D721Med (cell line): ENCODE measurements around the gene BAHCC1.

Experiments
- DNase-seq: peaks from one replicate; pipeline ENCODE4 v3.0.0; 2011; ENCODE audit warnings: low spot score; ENCODE audit not compliant: insufficient read length
- FAIRE-seq: peaks from 2 replicates; lab custom pipeline; 2011; peaks lifted over from hg19 to GRCh38; lab: Jason Lieb, UNC
- TF ChIP-seq, protein P1 (sequence below): IDR thresholded peaks from 2 replicates; pipeline ENCODE4 v1.5.1; 2012; ENCODE audit warnings: mild to moderate bottlenecking, control low read depth; ENCODE audit not compliant: insufficient read depth; ENCODE audit errors: missing control alignments

BAHCC1 gene

DNA sequence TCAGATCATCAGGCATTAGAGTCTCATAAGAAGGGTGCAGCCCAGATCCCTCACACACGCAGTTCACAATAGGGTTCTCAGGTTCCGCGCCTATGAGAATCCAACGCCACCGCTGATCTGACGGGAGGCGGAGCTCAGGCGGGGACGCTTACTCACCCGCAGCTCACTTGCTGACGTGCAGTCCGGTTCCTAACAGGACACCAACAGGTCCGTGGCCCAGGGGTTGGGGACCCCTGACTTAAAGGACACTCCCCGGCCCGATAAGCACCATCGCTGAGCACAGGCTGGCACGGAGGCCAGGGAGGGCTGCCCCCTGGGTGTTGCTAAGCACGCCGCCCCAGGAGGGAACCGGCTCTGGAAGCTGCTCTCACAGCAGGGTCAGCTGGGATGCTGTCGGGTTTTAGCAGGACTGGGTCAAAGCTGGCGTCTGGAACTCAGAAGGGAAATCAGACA lies 30.1 kb upstream of the BAHCC1 start:
- DNase-seq (no peak), FAIRE-seq (no peak)
- TF ChIP-seq, protein P1, sequence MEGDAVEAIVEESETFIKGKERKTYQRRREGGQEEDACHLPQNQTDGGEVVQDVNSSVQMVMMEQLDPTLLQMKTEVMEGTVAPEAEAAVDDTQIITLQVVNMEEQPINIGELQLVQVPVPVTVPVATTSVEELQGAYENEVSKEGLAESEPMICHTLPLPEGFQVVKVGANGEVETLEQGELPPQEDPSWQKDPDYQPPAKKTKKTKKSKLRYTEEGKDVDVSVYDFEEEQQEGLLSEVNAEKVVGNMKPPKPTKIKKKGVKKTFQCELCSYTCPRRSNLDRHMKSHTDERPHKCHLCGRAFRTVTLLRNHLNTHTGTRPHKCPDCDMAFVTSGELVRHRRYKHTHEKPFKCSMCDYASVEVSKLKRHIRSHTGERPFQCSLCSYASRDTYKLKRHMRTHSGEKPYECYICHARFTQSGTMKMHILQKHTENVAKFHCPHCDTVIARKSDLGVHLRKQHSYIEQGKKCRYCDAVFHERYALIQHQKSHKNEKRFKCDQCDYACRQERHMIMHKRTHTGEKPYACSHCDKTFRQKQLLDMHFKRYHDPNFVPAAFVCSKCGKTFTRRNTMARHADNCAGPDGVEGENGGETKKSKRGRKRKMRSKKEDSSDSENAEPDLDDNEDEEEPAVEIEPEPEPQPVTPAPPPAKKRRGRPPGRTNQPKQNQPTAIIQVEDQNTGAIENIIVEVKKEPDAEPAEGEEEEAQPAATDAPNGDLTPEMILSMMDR: no peak

DNA sequence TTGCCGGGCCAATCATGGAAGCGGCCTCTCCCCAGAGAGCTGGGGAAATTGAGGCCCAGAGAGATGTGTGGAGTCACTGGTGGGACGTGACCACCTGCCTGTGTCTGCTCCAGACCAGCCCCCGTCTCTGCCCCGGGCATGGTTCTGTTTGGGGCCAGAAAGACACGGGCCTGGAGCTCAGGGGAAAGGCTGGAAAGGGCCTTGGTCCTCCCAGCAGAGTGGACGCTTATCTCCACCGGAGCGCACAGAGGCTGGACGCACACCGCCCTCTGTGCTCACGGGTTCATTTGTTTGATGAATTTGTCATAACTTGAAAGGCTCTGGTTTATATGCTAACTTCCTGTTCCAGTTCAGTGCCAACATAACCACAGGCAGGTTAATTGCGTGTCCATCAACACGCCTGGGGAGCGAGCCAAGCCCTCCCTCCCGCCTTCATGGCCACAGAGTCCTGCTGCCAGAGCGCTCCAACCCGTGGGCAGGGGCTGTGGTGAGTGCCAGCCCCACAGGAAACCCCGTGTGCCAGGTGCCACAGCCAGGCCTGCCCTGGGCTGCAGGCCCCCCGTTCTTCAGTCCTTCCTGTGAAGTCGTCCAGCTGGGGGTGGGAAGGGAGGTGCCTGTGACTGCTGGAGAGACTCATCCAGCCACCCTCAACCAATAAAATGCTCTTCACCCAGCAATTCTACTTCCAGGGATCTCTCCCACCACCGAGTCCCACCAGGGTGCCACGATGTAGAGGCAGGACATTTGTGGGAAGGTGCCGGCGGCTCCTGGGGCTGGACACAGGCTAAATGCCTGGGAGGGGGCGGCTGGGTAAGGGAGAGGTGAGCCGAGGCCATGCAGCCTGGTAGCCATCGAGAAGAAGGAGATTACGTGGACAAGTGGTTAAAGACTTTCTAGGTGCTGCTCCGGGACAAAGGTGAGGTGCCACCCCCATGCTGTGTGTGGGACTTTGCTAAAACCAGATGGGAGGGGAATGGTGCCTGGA lies 29.4 kb upstream of the BAHCC1 start:
- TF ChIP-seq, protein P1: no peak
- DNase-seq: no peak
- FAIRE-seq: no peak

DNA sequence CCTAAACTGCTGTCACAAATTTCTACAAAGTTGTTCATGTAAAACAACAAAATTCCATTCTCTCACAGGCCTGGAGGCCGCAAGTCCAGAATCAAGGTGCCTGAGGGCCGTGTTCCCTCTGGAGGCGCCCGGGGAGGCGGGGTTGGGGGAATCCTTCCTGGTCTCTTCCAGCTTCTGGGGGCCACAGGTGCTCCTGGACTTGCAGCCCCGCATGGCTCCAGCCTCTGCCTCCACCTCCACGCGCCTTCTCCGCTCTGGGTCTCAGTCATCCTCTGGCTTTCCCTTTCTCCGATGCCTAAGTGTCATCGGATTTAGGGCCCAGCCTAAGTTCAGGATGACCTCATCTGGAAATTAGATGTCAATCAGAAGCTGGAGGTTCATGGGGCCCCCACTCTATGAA lies 28.6 kb upstream of the BAHCC1 start:
- DNase-seq (no peak), FAIRE-seq (no peak)
- TF ChIP-seq, protein P1: no peak

DNA sequence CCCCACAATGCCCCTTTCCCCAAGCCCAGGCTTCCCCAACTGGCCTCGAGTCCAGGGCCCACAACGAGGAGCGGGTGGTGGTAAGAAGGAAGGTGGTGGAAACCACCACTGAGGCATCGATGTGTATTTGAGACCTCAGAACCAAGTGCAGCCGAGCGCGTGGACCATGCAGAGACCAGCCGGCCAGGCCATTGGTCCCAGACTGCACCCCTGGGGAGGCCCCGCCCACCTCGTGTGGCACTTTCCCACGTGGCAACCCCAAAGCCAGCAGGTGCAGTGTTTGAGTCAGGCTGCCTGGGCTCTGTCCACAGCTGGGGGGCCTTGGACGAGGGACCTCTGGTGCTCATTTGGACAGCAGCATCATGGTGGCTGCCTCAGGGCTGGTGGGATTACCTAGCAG lies 28.1 kb upstream of the BAHCC1 start:
- FAIRE-seq (no peak), DNase-seq (no peak)
- TF ChIP-seq, protein P1: no peak

DNA sequence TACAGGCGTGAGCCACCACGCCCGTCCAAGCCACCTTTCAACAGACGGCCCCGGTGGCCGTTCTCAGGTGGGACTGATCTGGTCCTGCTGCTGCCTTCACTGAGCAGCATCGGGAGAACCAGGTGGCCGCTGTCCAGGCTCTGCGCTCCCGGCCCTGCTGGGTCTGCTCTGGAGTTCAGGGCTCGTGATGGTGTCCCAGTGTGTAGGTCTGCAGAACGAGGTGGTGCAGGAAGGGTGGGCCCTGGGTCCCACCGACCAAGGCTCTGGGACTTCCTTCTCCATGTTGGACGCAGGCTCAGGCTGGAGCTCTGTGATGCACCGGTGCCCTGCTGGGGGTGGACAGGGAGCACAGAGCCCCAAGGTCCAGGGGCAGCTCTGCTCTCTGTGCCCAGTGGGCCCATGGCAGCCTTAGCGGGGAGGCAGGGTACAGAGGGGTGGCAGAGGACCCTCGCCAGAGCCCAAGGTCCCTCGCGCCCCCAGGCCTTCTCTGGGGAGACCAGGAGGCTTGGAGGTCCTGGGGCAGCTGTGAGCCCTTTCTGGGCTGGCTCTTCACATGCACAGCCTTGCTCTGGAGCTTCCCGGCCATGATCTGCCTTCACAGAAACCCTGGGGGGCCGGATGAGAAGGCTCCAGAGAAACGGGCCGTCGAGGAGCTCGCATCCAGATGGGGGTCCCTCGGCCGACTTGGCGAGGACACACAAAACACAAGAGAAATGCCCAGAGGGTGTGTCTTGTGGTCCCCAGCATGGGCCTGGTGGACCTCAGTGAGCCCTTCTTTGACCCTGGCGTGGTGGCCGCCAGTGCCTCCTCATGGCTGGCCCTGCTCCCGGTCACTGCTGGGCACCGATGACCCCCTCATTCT lies 26.9 kb upstream of the BAHCC1 start:
- TF ChIP-seq, protein P1: no peak
- DNase-seq: no peak
- no peak for FAIRE-seq

DNA sequence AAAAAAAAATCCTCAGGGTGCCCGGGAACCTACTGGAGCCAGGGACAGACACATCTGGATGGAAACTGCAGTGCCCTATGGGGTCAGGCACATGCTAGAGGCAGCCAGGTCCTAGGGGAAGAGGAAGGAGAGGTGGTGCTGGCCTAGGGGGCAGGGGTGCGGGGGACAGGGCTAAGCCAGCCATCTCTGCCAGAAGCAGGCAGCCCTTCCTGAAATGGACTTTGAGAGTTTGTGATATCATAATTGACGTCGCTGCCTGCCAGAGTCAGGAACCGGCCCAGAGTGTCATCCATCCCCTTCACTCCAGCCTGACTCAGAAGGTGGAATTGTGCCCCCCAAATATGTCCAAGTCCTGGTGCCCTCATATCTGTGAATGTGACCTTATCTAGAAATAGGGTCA lies 25.0 kb upstream of the BAHCC1 start:
- TF ChIP-seq, protein P1: no peak
- FAIRE-seq (no peak), DNase-seq (no peak)
